SK-N-MC (cell line): ENCODE data around the gene BAHD1.

Experiments
- DNase-seq: peaks from one replicate; pipeline ENCODE4 v3.0.0-alpha.2; 2011; ENCODE audit warnings: low read depth, low spot score
- H3K27ac ChIP-seq: fragments of 200-600 bp; sonication (generic); 2 replicates; pipeline ENCODE4 v1.5.1; 2016; ENCODE audit warnings: mixed run types
- H3K36me3 ChIP-seq: fragments of 200-600 bp; sonication (generic); 2 replicates; pipeline ENCODE4 v1.6.1; 2017; ENCODE audit warnings: antibody characterized with exemption, low read length, mixed read lengths; ENCODE audit not compliant: insufficient read depth
- H3K4me3 ChIP-seq: fragments of 200-600 bp; sonication (generic); 2 replicates; pipeline ENCODE4 v1.5.1; 2016
- H3K9ac ChIP-seq: fragments of 200-600 bp; sonication (generic); 2 replicates; pipeline ENCODE4 v1.8.0; 2017; ENCODE audit warnings: mixed run types, mixed read lengths; ENCODE audit not compliant: insufficient read length
- H3K9me3 ChIP-seq: fragments of 200-600 bp; sonication (generic); 2 replicates; pipeline ENCODE4 v1.6.1; 2017; ENCODE audit warnings: low read depth, mild to moderate bottlenecking, antibody characterized with exemption, low read length, moderate library complexity, mixed read lengths
- EZH2 ChIP-seq: fragments of 200-600 bp; sonication (generic); IDR thresholded peaks from one replicate; pipeline ENCODE4 v1.6.1; 2017; ENCODE audit warnings: antibody characterized with exemption
- FOXP2 ChIP-seq: optimal IDR thresholded peaks from 2 replicates; pipeline ENCODE3; 2011; ENCODE audit warnings: mild to moderate bottlenecking, moderate library complexity; ENCODE audit not compliant: insufficient read depth; ENCODE audit errors: extremely low read length, control extremely low read depth
- POLR2AphosphoS5 ChIP-seq: IDR thresholded peaks from 2 replicates; pipeline ENCODE4 v1.6.1; 2012; ENCODE audit warnings: mild to moderate bottlenecking, low read depth, low read length, borderline replicate concordance

Gene BAHD1

GRCh38 chr15:40467261-40467615 lies 26.5 kb downstream of the BAHD1 start:
- Histone ChIP-seq H3K9ac (no peak overlapping the region), H3K9me3 (no peaks in the 10 kb centered on the region), H3K4me3 (no peak overlapping the region), H3K27ac (0 out of 2 replicates have a peak overlapping the region, but pooled peaks have one; percentile 36), H3K36me3 (peaks cover 33% of the 10 kb centered on the region; the same call in 1 of the 2 replicates)
- TF ChIP-seq POLR2AphosphoS5 (no peak), EZH2 (no peak), FOXP2 (no peak)
- no peak for DNase-seq

DNA sequence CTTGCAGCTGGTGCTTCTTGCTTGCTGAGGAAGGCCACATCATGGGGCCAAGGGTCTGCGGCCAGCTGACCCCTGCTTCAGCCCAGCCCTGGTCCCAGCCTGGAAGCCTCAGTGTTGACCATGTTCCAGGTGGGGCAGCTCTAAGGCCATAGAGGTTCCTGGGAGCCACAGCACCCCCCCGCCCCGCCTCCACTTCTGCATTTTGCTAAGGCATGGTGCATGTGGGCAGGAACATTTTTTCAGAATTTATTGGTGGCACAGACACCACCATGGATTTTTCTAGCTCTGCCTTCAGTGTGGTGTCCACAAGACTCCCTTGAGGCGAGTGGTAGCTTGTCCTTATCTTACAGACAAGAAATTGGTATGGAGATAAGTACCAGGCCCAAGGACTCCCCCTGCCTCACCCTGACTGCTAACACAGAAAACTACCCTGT lies 28.2 kb downstream of the BAHD1 start:
- H3K4me3 ChIP-seq, result no peak overlapping the region

GRCh38 chr15:40469776-40470390 lies 29.1 kb downstream of the BAHD1 start:
- DNase-seq, result no peak
- no peak overlapping the region for H3K4me3 ChIP-seq
- peaks cover 12% of the 10 kb centered on the region; the same call in 1 of the 2 replicates for H3K36me3 ChIP-seq
- H3K27ac ChIP-seq, result peak overlapping the region; percentile 74
- H3K9me3 ChIP-seq, result no peaks in the 10 kb centered on the region
- H3K9ac ChIP-seq, result no peak overlapping the region
- no peak; the same call in 1 of the 2 replicates for TF ChIP-seq POLR2AphosphoS5
- no peak for TF ChIP-seq FOXP2
- no peak for TF ChIP-seq EZH2

More for the DNA sequence above, 28.2 kb downstream of the BAHD1 start:
- Histone ChIP-seq H3K36me3 (peaks cover 21% of the 10 kb centered on the region; the same call in 1 of the 2 replicates), H3K27ac (peak overlapping the region; percentile 27), H3K9ac (no peak overlapping the region), H3K9me3 (no peaks in the 10 kb centered on the region)
- no peak for DNase-seq
- TF ChIP-seq POLR2AphosphoS5 (no peak), FOXP2 (no peak), EZH2 (no peak)

GRCh38 chr15:40470423-40471104 lies 29.8 kb downstream of the BAHD1 start, which contains the start of gene CHST14:
CHST14 (plus strand) TSS chr15:40470984; CDS start chr15:40471214, 230 bp downstream.
- Histone ChIP-seq H3K9me3 (no peaks in the 10 kb centered on the region), H3K9ac (peak within 1 kb of the TSS; percentile 69), H3K4me3 (peak within 1 kb of the TSS; percentile 70), H3K36me3 (peaks cover 5% of the 10 kb centered on the region; the same call in 1 of the 2 replicates), H3K27ac (peak within 1 kb of the TSS; percentile 74)
- no peak for TF ChIP-seq EZH2
- TF ChIP-seq FOXP2, result no peak
- no peak for TF ChIP-seq POLR2AphosphoS5
- no peak for DNase-seq

GRCh38 chr15:40471105-40471807 lies 30.5 kb downstream of the BAHD1 start:
- no peaks in the 10 kb centered on the region; the same call in 1 of the 2 replicates for H3K36me3 ChIP-seq
- TF ChIP-seq POLR2AphosphoS5 (no peak), FOXP2 (no peak), EZH2 (no peak)
- peak overlapping the region; percentile 70 for H3K4me3 ChIP-seq
- no peak overlapping the region for H3K27ac ChIP-seq
- peak overlapping the region; percentile 69 for H3K9ac ChIP-seq
- no peaks in the 10 kb centered on the region for H3K9me3 ChIP-seq
- DNase-seq, result no peak

GRCh38 chr15:40471808-40472150 lies 31.0 kb downstream of the BAHD1 start:
- Histone ChIP-seq H3K9me3 (no peaks in the 10 kb centered on the region), H3K4me3 (peak overlapping the region; percentile 70), H3K9ac (peak overlapping the region; percentile 69), H3K36me3 (no peaks in the 10 kb centered on the region; the same call in 1 of the 2 replicates), H3K27ac (no peak overlapping the region)
- TF ChIP-seq FOXP2 (no peak), EZH2 (no peak), POLR2AphosphoS5 (no peak)
- DNase-seq, result no peak

GRCh38 chr15:40472171-40472727 lies 31.5 kb downstream of the BAHD1 start:
- no peak overlapping the region for H3K9ac ChIP-seq
- no peak overlapping the region for H3K4me3 ChIP-seq
- H3K9me3 ChIP-seq, result no peaks in the 10 kb centered on the region
- no peak overlapping the region for H3K27ac ChIP-seq
- no peak for TF ChIP-seq FOXP2
- no peak for TF ChIP-seq POLR2AphosphoS5
- TF ChIP-seq EZH2, result no peak
- no peaks in the 10 kb centered on the region; the same call in 1 of the 2 replicates for H3K36me3 ChIP-seq
- no peak for DNase-seq

DNA sequence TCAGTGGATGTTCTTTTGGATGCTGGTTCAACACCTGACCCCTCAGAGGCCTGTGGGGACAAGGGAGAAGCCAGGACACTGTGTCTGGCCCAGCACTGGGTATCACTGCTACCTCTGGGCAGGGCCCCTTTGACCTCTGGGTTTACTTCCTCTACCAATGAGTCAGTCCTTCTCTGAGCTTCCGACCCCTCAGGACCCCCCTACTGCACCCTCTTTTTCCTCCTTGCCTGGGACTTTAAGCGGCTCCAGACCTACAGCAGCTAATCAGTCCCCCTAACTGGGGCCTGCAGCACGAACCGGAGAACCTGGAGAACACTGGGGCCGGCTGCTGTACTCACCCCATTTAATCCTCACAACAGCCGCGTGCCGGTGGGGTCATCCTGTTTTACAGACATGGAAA lies 33.8 kb downstream of the BAHD1 start:
- no peak overlapping the region for H3K27ac ChIP-seq
- no peak for TF ChIP-seq FOXP2
- no peak for TF ChIP-seq POLR2AphosphoS5
- TF ChIP-seq EZH2, result no peak
- DNase-seq, result no peak
- no peaks in the 10 kb centered on the region for H3K9me3 ChIP-seq
- no peaks in the 10 kb centered on the region for H3K36me3 ChIP-seq
- no peak overlapping the region for H3K9ac ChIP-seq
- H3K4me3 ChIP-seq, result no peak overlapping the region
